ENCODE measurements around the gene CEL.
"Not testable (repeated sequence)": the region's sequence is repeated elsewhere in the genome, so short reads cannot be mapped to it uniquely, and the experiment has no call there.

The CEL gene

GRCh38 chr9:133046900-133047295 is 14.9 kb upstream of the CEL start:
- DNase-seq (ENCODE audit: low read depth in 3 of 3) = no peak

- no peak for DNase-seq (ENCODE audit: low read depth in 3 of 3)
These were observed 13.2 kb upstream of the CEL start for GRCh38 chr9:133048595-133048994.

- no peak for DNase-seq (ENCODE audit: low read depth in 3 of 3)
These were observed 12.7 kb upstream of the CEL start for GRCh38 chr9:133049043-133049442.

- no peak for DNase-seq (ENCODE audit: low read depth in 3 of 3)
These were observed 11.6 kb upstream of the CEL start for GRCh38 chr9:133050142-133050541.

- no peak for DNase-seq (ENCODE audit: low read depth in 3 of 3)
These were observed 11.0 kb upstream of the CEL start for GRCh38 chr9:133050781-133051180.

- DNase-seq (ENCODE audit: low read depth in 3 of 3) = no peak
These were observed 10.4 kb upstream of the CEL start for GRCh38 chr9:133051281-133051900.

- DNase-seq (ENCODE audit: low read depth in 3 of 3) = no peak
These were observed 9.7 kb upstream of the CEL start for GRCh38 chr9:133051966-133052539.

- DNase-seq (ENCODE audit: low read depth in 3 of 3) = no peak
These were observed 7.4 kb upstream of the CEL start for GRCh38 chr9:133054194-133054890.

- DNase-seq (ENCODE audit: low read depth in 3 of 3) = no peak
These were observed 6.8 kb upstream of the CEL start for GRCh38 chr9:133054966-133055365.

- DNase-seq (ENCODE audit: low read depth in 3 of 3) = no peak
These were observed 5.9 kb upstream of the CEL start for GRCh38 chr9:133055788-133056420.

GRCh38 chr9:133056533-133056932 is 5.2 kb upstream of the CEL start:
- no peak for DNase-seq (ENCODE audit: low read depth in 3 of 3)

- no peak for DNase-seq (ENCODE audit: low read depth in 3 of 3)
These were observed 4.8 kb upstream of the CEL start for GRCh38 chr9:133057006-133057405.

GRCh38 chr9:133057553-133057952 is 4.2 kb upstream of the CEL start:
- DNase-seq (ENCODE audit: low read depth in 3 of 3) = no peak

- DNase-seq (ENCODE audit: low read depth in 3 of 3) = no peak
These were observed 3.7 kb upstream of the CEL start for GRCh38 chr9:133058071-133058470.

- no peak for DNase-seq (ENCODE audit: low read depth in 3 of 3)
These were observed 3.0 kb upstream of the CEL start for GRCh38 chr9:133058550-133059320.

GRCh38 chr9:133059623-133060022 is 2.2 kb upstream of the CEL start:
- DNase-seq (ENCODE audit: low read depth in 3 of 3) = no peak

- DNase-seq (ENCODE audit: low read depth in 3 of 3) = no peak
These were observed 1.4 kb upstream of the CEL start for GRCh38 chr9:133060417-133060841.

GRCh38 chr9:133061019-133061763 is 590 bp upstream of the CEL start:
- DNase-seq (ENCODE audit: low read depth in 3 of 3) = not testable (repeated sequence)

GRCh38 chr9:133062569-133062968 is 788 bp downstream of the CEL start:
- not testable (repeated sequence) for DNase-seq (ENCODE audit: low read depth in 3 of 3)

GRCh38 chr9:133063159-133063499 is 1.3 kb downstream of the CEL start:
- no peak for DNase-seq (ENCODE audit: low read depth in 3 of 3)

GRCh38 chr9:133063500-133064231 is 1.9 kb downstream of the CEL start:
- DNase-seq (ENCODE audit: low read depth in 3 of 3) = no peak
